ENCODE results near the gene ANKEF1.
"Not testable (repeated sequence)": the region's sequence is repeated elsewhere in the genome, so short reads cannot be mapped to it uniquely, and the experiment has no call there.

The ANKEF1 gene

DNA sequence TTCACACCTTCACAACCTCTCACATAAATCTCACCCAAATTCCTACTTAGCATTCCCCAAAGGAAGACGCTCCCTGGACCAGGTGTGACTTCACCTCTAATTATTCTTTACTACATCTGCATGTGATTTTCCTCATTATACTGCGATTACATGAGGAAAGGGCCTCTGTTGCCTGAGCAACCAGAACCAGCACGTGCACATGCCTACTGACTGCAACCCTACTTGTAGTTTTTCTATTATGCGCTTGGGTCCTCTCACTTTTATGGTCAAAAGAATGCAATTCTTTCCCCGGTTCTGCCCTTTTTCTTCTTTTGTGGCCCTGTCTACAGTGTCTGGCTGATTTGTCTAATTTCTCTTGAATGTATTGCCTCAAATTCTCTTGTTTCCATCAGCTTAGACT lies 20.4 kb upstream of the ANKEF1 start:
- Histone ChIP-seq H2AFZ (ENCODE audit: low read depth) (no peak overlapping the region), H4K20me1 (ENCODE audit: insufficient read depth) (no peaks in the 10 kb centered on the region), H3K9ac (no peak overlapping the region), H3K4me3 (IDR thresholded peaks at IDR 0.05; ENCODE audit: insufficient read depth, low read depth, low read length) (no peak overlapping the region), H3K36me3 (ENCODE audit: insufficient read depth) (no peaks in the 10 kb centered on the region), H3K4me2 (no peak overlapping the region), H3K79me2 (ENCODE audit: insufficient read depth, low read depth) (no peaks in the 10 kb centered on the region), H3K27ac (no peak overlapping the region), H3K4me1 (ENCODE audit: low read depth, poor library complexity, severe bottlenecking) (no peaks in the 10 kb centered on the region), H3K27me3 (ENCODE audit: insufficient read depth, low read depth) (no peaks in the 10 kb centered on the region)
- TF ChIP-seq, protein P1, sequence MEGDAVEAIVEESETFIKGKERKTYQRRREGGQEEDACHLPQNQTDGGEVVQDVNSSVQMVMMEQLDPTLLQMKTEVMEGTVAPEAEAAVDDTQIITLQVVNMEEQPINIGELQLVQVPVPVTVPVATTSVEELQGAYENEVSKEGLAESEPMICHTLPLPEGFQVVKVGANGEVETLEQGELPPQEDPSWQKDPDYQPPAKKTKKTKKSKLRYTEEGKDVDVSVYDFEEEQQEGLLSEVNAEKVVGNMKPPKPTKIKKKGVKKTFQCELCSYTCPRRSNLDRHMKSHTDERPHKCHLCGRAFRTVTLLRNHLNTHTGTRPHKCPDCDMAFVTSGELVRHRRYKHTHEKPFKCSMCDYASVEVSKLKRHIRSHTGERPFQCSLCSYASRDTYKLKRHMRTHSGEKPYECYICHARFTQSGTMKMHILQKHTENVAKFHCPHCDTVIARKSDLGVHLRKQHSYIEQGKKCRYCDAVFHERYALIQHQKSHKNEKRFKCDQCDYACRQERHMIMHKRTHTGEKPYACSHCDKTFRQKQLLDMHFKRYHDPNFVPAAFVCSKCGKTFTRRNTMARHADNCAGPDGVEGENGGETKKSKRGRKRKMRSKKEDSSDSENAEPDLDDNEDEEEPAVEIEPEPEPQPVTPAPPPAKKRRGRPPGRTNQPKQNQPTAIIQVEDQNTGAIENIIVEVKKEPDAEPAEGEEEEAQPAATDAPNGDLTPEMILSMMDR (conservative IDR thresholded peaks at IDR 0.05; ENCODE audit: low read depth, low read length): no peak

DNA sequence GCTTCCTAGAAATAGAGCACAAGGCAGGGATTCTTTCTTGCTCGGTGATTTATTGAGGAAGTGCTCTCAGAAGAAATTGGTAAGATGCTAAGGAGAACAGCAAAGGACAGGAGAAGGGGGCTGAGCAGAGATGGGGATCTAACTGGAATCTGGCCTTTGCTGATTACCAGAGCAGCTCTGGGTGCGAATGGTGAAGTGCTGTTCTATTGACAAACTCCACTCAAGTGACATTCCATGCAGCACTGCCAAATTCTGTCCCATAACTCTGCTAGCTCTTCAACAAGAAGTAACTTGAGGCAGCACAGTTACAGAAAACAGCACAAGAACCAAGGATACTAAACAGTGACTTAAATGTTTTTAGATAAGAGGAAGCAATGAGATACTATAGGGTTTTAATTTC lies 13.8 kb upstream of the ANKEF1 start:
- H3K4me1 ChIP-seq (ENCODE audit: low read depth, poor library complexity, severe bottlenecking): no peaks in the 10 kb centered on the region
- H4K20me1 ChIP-seq (ENCODE audit: insufficient read depth): no peaks in the 10 kb centered on the region
- no peak overlapping the region for H2AFZ ChIP-seq (ENCODE audit: low read depth)
- H3K4me2 ChIP-seq: no peak overlapping the region
- H3K9ac ChIP-seq: no peak overlapping the region
- H3K4me3 ChIP-seq (IDR thresholded peaks at IDR 0.05; ENCODE audit: insufficient read depth, low read depth, low read length): no peak overlapping the region
- TF ChIP-seq, protein P1 (conservative IDR thresholded peaks at IDR 0.05; ENCODE audit: low read depth, low read length): no peak
- no peak overlapping the region for H3K27ac ChIP-seq
- no peaks in the 10 kb centered on the region for H3K36me3 ChIP-seq (ENCODE audit: insufficient read depth)
- H3K27me3 ChIP-seq (ENCODE audit: insufficient read depth, low read depth): no peaks in the 10 kb centered on the region
- no peaks in the 10 kb centered on the region for H3K79me2 ChIP-seq (ENCODE audit: insufficient read depth, low read depth)

DNA sequence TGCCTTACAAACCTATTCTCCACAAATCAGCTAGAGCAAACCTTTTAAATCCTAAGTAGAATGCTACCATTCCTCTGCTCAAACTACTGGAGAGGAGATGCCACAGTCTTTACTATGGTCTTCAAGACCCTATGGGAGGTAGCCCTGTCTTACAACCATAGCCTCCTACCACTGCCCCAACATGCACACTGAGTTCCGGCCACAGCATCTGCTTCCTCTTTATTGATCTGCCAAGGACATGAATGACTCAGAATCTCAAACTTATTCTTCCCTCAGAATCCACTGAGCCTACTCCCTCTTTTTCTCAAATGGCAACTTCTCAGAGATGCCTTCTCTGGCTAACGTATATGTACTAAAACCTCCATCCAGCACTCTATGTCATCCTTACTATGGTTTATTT lies 12.2 kb upstream of the ANKEF1 start:
- Histone ChIP-seq H3K27ac (no peak overlapping the region), H3K27me3 (ENCODE audit: insufficient read depth, low read depth) (no peaks in the 10 kb centered on the region)

DNA sequence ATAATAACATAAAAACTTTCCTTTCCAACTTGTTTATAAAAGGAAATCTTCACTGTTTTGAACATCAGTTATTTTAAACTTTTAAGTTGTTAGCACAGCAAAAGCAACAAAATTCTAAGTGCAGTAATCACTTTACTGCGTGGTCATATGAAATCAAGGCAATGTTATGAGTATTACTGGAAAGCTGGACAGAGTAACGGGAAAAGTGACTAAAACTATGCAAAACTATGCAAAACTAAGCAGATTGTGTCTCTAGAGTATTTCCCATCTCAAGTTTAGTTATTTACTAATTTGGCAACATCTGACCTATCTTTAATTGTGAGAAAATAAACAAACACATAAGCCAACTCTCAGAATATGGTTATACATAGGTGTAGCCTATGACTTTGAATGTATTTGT lies 10.9 kb upstream of the ANKEF1 start:
- TF ChIP-seq, protein P1 (conservative IDR thresholded peaks at IDR 0.05; ENCODE audit: low read depth, low read length): no peak
- Histone ChIP-seq H3K4me1 (ENCODE audit: low read depth, poor library complexity, severe bottlenecking) (no peaks in the 10 kb centered on the region), H3K36me3 (ENCODE audit: insufficient read depth) (no peaks in the 10 kb centered on the region), H4K20me1 (ENCODE audit: insufficient read depth) (no peaks in the 10 kb centered on the region), H2AFZ (ENCODE audit: low read depth) (no peak overlapping the region), H3K9ac (no peak overlapping the region), H3K79me2 (ENCODE audit: insufficient read depth, low read depth) (no peaks in the 10 kb centered on the region), H3K27me3 (ENCODE audit: insufficient read depth, low read depth) (no peaks in the 10 kb centered on the region), H3K27ac (no peak overlapping the region), H3K4me3 (IDR thresholded peaks at IDR 0.05; ENCODE audit: insufficient read depth, low read depth, low read length) (no peak overlapping the region), H3K4me2 (no peak overlapping the region)

More for the DNA sequence above, 12.2 kb upstream of the ANKEF1 start:
- Histone ChIP-seq H2AFZ (ENCODE audit: low read depth) (no peak overlapping the region), H3K36me3 (ENCODE audit: insufficient read depth) (no peaks in the 10 kb centered on the region), H4K20me1 (ENCODE audit: insufficient read depth) (no peaks in the 10 kb centered on the region), H3K79me2 (ENCODE audit: insufficient read depth, low read depth) (no peaks in the 10 kb centered on the region), H3K4me3 (IDR thresholded peaks at IDR 0.05; ENCODE audit: insufficient read depth, low read depth, low read length) (no peak overlapping the region), H3K4me1 (ENCODE audit: low read depth, poor library complexity, severe bottlenecking) (no peaks in the 10 kb centered on the region), H3K4me2 (no peak overlapping the region), H3K9ac (no peak overlapping the region)
- TF ChIP-seq, protein P1 (conservative IDR thresholded peaks at IDR 0.05; ENCODE audit: low read depth, low read length): no peak

DNA sequence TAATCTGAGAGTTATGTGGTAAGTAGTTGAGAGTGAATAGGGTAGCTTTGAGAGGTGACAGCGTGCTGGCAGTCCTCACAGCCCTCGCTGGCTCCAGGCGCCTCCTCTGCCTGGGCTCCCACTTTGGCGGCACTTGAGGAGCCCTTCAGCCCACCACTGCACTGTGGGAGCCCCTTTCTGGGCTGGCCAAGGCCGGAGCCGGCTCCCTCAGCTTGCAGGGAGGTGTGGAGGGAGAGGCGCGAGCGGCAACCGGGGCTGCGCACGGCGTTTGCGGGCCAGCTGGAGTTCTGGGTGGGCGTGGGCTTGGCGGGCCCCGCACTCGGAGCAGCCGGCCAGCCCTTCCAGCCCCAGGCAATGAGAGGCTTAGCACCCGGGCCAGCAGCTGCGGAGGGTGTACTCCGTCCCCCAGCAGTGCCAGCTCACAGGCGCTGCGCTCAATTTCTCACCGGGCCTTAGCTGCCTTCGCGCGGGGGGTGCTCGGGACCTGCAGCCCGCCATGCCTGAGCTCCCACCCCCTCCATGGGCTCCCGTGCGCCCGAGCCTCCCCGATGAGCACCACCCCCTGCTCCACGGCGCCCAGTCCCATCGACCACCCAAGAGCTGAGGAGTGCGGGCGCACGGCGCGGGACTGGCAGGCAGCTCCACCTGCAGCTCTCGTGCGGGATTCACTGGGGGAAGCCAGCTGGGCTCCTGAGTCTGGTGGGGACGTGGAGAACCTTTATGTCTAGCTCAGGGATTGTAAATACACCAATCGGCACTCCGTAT lies 3.2 kb upstream of the ANKEF1 start:
- H3K36me3 ChIP-seq (ENCODE audit: insufficient read depth); H3K27me3 ChIP-seq (ENCODE audit: insufficient read depth, low read depth); H3K27ac ChIP-seq; H3K4me1 ChIP-seq (ENCODE audit: low read depth, poor library complexity, severe bottlenecking); H3K9ac ChIP-seq; H4K20me1 ChIP-seq (ENCODE audit: insufficient read depth); H3K79me2 ChIP-seq (ENCODE audit: insufficient read depth, low read depth); H3K4me3 ChIP-seq (IDR thresholded peaks at IDR 0.05; ENCODE audit: insufficient read depth, low read depth, low read length); H3K4me2 ChIP-seq; H2AFZ ChIP-seq (ENCODE audit: low read depth): not testable (repeated sequence)

DNA sequence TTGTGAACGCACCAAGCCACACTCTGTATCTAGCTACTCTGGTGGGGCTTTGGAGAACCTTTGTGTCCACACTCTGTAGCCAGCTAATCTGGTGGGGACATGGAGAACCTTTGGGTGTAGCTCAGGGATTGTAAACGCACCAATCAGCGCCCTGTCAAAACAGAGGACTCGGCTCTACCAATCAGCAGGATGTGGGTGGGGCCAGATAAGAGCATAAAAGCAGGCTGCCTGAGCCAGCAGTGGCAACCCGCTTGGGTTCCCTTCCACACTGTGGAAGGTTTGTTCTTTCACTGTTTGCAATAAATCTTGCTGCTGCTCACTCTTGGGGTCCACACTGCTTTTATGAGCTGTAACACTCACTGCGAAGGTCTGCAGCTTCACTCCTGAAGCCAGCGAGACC lies 2.5 kb upstream of the ANKEF1 start:
- not testable (repeated sequence) for H3K4me3 ChIP-seq (IDR thresholded peaks at IDR 0.05; ENCODE audit: insufficient read depth, low read depth, low read length); H3K4me1 ChIP-seq (ENCODE audit: low read depth, poor library complexity, severe bottlenecking); H3K27me3 ChIP-seq (ENCODE audit: insufficient read depth, low read depth); H3K4me2 ChIP-seq; H3K9ac ChIP-seq; H3K79me2 ChIP-seq (ENCODE audit: insufficient read depth, low read depth); H3K27ac ChIP-seq; H2AFZ ChIP-seq (ENCODE audit: low read depth); H3K36me3 ChIP-seq (ENCODE audit: insufficient read depth); H4K20me1 ChIP-seq (ENCODE audit: insufficient read depth)

Data from KMS-11 (cell line).